OCI-LY1 (cell line): ENCODE data around the gene SPATA2L.

Experiments used
- CTCF ChIP-seq: fragments of 200-600 bp; sonication (generic), shearing (Covaris generic); IDR thresholded peaks from 2 replicates; pipeline ENCODE4 v1.5.1; 2017; ENCODE audit warnings: mild to moderate bottlenecking, antibody characterized with exemption, low read length, moderate library complexity, mixed read lengths
- EZH2 ChIP-seq: fragments of 200-600 bp; sonication (generic), shearing (Covaris generic); IDR thresholded peaks from 2 replicates; pipeline ENCODE4 v1.8.0; 2017; ENCODE audit warnings: borderline replicate concordance, mixed run types, mild to moderate bottlenecking, antibody characterized with exemption, low read length, moderate library complexity, mixed read lengths

- TF ChIP-seq CTCF (no peak), EZH2 (no peak)
These were observed 5.2 kb upstream of the SPATA2L start for GRCh38 chr16:89706518-89707260.
